Right lobe of liver (tissue), 6 donors: Measurements from ENCODE around the gene PLA2G4A. TPM values are rescaled to one million over a fixed set of nuclear protein-coding genes. Genes with fewer than 3 reads are reported as not detected.

Source experiments
- ATAC-seq, 4 donors: fragments of 200-7000 bp; cut with Tn5 transposase; one replicate each; pipeline ENCODE4 v1.9.1; 2020; ENCODE audit warnings: mild to moderate bottlenecking in 4 of 4, moderate library complexity in 4 of 4
- DNase-seq, 3 donors: peaks; one replicate each; pipeline ENCODE4 v3.0.0-alpha.2; 2020
- H3K27ac ChIP-seq, 3 donors: fragments of 200-600 bp; one replicate each; pipeline ENCODE4 v1.8.0; 2022
- H3K27me3 ChIP-seq, 2 donors: fragments of 200-600 bp; one replicate each; pipeline ENCODE4 v1.8.0; 2022
- H3K36me3 ChIP-seq, 4 donors: fragments of 200-600 bp; sonication (generic) in 1 of 4; one replicate each; pipeline versions ENCODE4 v1.5.1 to v1.8.0; 2017 to 2022; ENCODE audit warnings: control low read depth in 1 of 4
- H3K4me1 ChIP-seq, 4 donors: fragments of 200-600 bp; sonication (generic) in 1 of 4; one replicate each; pipeline versions ENCODE4 v1.5.1 to v1.8.0; 2017 to 2022; ENCODE audit warnings: control low read depth in 1 of 4
- H3K4me3 ChIP-seq, 3 donors: fragments of 200-600 bp; one replicate each; pipeline ENCODE4 v1.8.0; 2022
- H3K9me3 ChIP-seq, 4 donors: fragments of 200-600 bp; sonication (generic) in 1 of 4; one replicate each; pipeline versions ENCODE4 v1.5.1 to v1.8.0; 2017 to 2022; ENCODE audit warnings: control low read depth in 1 of 4
- POLR2A ChIP-seq: fragments of 450-650 bp; IDR thresholded peaks from one replicate; pipeline ENCODE4 v1.6.1; 2017; ENCODE audit warnings: antibody characterized with exemption, mild to moderate bottlenecking
- WGBS: methylation state at CpG from one replicate; pipeline ENCODE4 v1.1.6; 2018; ENCODE audit warnings: low coverage, low lambda C conversion rate; ENCODE audit not compliant: insufficient coverage; ENCODE audit errors: missing lambda C conversion rate; 5-methylcytosine and 5-hydroxymethylcytosine counted together
- intact Hi-C, 2 donors: fragments of 100-400 bp; cut with DNase I; formaldehyde crosslinking; loops; one replicate each; pipeline versions ENCODE4 v1.11.2 to v1.14.1; 2022
- total RNA-seq, 6 experiments: library from RNA; depleted of rRNA in 2 of 6; stranded (reverse); fragments of >200 nt in 2 of 6; fragmentation: NEBNext Ultra II Directional in 3 of 6; extraction: Animal tissue kit (Norgen Biotek cat#: 25700) in 3 of 6; gene quantifications; one replicate each; pipeline versions ENCODE4 v1.1.0 to v1.2.4, GENCODE V29; 2016 to 2023
- TF ChIP-seq, protein P1 (sequence below), 4 donors: fragments of 200-600 bp in 3 of 4; fragments of 450-650 bp in 1 of 4; IDR thresholded peaks; one replicate each; pipeline versions ENCODE4 v1.5.1 to v1.8.0; 2016 to 2022; ENCODE audit warnings: antibody characterized with exemption in 4 of 4, mild to moderate bottlenecking in 2 of 4
- donor health status: DM: no; HTN: yes; CAD: no.
- donor health status: DM: no; HTN: no; CAD: no.
- donor health status: DM: no; HTN: no; CAD: no.
- donor health status: DM: no; HTN: yes; CAD: no.
- donor health status: DM: no; HTN: yes; CAD: no.

Gene PLA2G4A
- total RNA-seq, 6 experiments from 2014 or later, result 0.12 to 1.7 (median 0.98) TPM

DNA sequence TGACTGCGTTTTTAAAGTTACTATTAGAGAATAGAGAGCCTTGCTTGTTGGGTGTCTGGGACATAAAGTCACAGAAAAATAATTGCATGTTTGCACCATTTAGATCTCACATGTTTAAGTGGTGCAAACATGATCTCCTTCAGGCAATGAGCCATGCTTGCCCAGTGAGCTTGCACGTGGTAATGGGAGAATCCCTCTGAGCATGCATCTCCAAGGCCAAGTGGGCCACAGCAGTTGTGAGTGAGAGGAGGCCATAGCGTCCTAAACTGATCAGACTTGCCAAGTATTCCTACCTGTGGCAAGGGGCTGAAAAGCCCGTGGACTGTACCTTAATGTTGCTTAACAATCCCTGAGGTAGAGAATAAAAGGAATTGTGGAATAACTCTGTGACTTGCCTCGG is 158.3 kb downstream of the PLA2G4A start:
- H3K27me3 ChIP-seq, result no peaks in the 10 kb centered on the region
- H3K9me3 ChIP-seq, result no peaks in the 10 kb centered on the region
- WGBS, result 50% methylated on average over 4 of the region's 5 CpGs
- H3K4me1 ChIP-seq, result no peaks in the 10 kb centered on the region
- no peak for ATAC-seq
- intact Hi-C loops, result no loop called here
- DNase-seq, result no peak
- H3K36me3 ChIP-seq, result no peaks in the 10 kb centered on the region
- TF ChIP-seq POLR2A, result no peak
- TF ChIP-seq, protein P1, sequence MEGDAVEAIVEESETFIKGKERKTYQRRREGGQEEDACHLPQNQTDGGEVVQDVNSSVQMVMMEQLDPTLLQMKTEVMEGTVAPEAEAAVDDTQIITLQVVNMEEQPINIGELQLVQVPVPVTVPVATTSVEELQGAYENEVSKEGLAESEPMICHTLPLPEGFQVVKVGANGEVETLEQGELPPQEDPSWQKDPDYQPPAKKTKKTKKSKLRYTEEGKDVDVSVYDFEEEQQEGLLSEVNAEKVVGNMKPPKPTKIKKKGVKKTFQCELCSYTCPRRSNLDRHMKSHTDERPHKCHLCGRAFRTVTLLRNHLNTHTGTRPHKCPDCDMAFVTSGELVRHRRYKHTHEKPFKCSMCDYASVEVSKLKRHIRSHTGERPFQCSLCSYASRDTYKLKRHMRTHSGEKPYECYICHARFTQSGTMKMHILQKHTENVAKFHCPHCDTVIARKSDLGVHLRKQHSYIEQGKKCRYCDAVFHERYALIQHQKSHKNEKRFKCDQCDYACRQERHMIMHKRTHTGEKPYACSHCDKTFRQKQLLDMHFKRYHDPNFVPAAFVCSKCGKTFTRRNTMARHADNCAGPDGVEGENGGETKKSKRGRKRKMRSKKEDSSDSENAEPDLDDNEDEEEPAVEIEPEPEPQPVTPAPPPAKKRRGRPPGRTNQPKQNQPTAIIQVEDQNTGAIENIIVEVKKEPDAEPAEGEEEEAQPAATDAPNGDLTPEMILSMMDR (IDR thresholded peaks at IDR 0.05), result no peak
- no peak overlapping the region for H3K4me3 ChIP-seq
- no peak overlapping the region for H3K27ac ChIP-seq

DNA sequence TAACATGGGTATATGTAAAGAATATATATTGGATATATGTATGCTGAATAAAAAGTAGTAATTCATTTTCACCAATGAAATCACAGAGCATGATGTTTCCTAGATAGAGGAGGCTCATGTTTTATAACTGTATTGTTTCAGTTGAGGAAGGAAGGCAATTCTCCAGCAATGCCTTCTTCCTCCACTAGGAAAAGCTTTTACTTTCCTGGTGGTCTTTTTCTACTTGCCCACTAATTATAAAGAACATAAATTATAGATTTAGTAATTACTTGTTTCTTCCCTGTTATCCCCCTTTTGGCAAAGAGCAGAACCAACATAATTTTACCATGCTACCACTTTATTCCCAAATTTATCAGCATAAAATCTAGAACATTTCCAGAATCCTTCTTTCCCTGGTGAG is 159.0 kb downstream of the PLA2G4A start:
- H3K36me3 ChIP-seq, result no peaks in the 10 kb centered on the region
- intact Hi-C loops, result no loop called here
- ATAC-seq, result no peak

DNA sequence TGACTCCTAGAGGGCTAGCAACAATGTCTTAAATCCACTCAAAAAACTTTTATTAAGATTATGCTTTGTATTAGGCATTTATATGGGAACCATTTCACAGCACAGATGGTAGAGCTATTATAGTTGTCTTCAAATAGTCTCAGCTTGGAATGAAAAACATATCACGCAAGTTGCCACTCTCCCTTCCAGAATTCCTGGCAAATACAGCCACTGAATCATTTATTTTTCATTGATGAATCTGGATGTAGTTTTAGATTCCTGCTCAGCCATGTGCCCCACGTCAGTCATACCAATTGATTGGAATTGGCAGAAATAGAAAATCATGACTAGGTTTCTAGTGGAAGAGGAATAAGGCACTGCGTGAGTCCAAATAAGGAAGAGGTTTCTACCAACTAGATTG is 165.2 kb downstream of the PLA2G4A start:
- Histone ChIP-seq H3K27ac (no peak overlapping the region), H3K9me3 (no peaks in the 10 kb centered on the region), H3K36me3 (no peaks in the 10 kb centered on the region), H3K4me1 (no peaks in the 10 kb centered on the region), H3K27me3 (peaks cover 0 to 5% of the 10 kb centered on the region in 2 donors), H3K4me3 (no peak overlapping the region)
- 34% methylated on average over 3 of the region's 3 CpGs for WGBS
- TF ChIP-seq POLR2A, result no peak
- TF ChIP-seq, protein P1 (IDR thresholded peaks at IDR 0.05), result no peak
- ATAC-seq (no peak), DNase-seq (no peak)
- intact Hi-C loops, result no loop called here

More for the DNA sequence above, 159.0 kb downstream of the PLA2G4A start:
- no peak for DNase-seq
- Histone ChIP-seq H3K27ac (no peak overlapping the region), H3K4me1 (no peaks in the 10 kb centered on the region), H3K9me3 (no peaks in the 10 kb centered on the region), H3K27me3 (peaks cover 0 to 2% of the 10 kb centered on the region in 2 donors), H3K4me3 (no peak overlapping the region)
- TF ChIP-seq POLR2A, result no peak
- TF ChIP-seq, protein P1 (IDR thresholded peaks at IDR 0.05), result no peak

DNA sequence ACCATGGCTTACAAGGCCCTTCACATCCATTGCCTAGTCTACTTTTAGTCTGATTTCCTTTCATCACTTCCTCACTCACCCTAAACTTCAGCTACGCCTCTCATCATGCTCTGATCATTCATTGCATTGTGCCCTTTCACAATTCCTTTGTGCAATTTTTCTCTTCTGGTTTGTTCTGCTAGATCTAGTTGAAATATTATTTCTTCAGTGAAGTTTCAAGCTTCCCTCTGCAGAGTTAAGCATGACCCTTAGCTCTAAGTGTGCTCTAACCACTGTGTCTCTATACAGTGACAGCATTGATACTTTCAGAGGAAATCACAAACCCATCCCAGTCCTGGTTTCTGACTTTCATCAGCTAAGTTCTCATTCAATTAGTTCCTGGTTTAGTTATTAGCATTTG is 166.1 kb downstream of the PLA2G4A start:
- no peak for ATAC-seq
- TF ChIP-seq POLR2A, result no peak
- no peaks in the 10 kb centered on the region for H3K4me1 ChIP-seq

DNA sequence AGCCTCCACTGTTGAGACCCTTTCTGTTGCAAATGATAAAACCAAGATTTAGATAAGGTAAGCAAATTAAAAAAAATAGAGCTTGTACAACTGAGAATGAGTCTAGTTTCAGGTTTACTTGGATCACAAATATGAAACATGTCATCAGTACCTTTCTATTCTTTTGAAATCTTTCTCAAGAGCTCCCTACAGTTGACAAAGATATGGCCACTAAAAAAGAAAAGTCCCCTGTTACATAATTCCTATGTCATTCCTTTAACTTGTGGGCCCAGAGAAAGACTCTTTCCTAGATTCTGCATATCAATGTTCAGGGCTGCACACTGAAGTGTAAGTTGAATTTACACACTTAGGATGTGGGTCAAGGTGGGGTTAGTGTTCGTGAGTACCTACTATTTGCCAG is 168.1 kb downstream of the PLA2G4A start:
- WGBS, result 58% methylated on average over 1 of the region's 1 CpG
- DNase-seq (no peak), ATAC-seq (no peak)
- Histone ChIP-seq H3K9me3 (no peaks in the 10 kb centered on the region), H3K27me3 (peaks cover 0 to 5% of the 10 kb centered on the region in 2 donors), H3K4me3 (no peak overlapping the region), H3K36me3 (no peaks in the 10 kb centered on the region), H3K4me1 (no peaks in the 10 kb centered on the region), H3K27ac (no peak overlapping the region)
- TF ChIP-seq, protein P1 (IDR thresholded peaks at IDR 0.05), result no peak
- no peak for TF ChIP-seq POLR2A
- intact Hi-C loops, result no loop called here

More for the DNA sequence above, 166.1 kb downstream of the PLA2G4A start:
- Histone ChIP-seq H3K27me3 (peaks cover 0 to 5% of the 10 kb centered on the region in 2 donors), H3K36me3 (no peaks in the 10 kb centered on the region), H3K4me3 (no peak overlapping the region), H3K9me3 (no peaks in the 10 kb centered on the region), H3K27ac (no peak overlapping the region)
- intact Hi-C loops, result no loop called here
- DNase-seq, result no peak
- 50% methylated on average over 1 of the region's 1 CpG for WGBS
